Adrenal gland (tissue), 12 donors: ENCODE measurements around the gene PHLDB1. TPM values are rescaled to one million over a fixed set of nuclear protein-coding genes. Genes with fewer than 3 reads are reported as not detected.
"Not testable (repeated sequence)": the region's sequence is repeated elsewhere in the genome, so short reads cannot be mapped to it uniquely, and the experiment has no call there.

ENCODE experiments used
- DNase-seq, 7 donors: peaks; one replicate each; pipeline ENCODE4 v3.0.0-alpha.2; 2019 to 2020
- H3K27ac ChIP-seq, 5 donors: fragments of 200-600 bp; sonication (generic) in 4 of 5; 1 replicate in 3 of 5; 2 replicates in 2 of 5; pipeline versions ENCODE4 v1.5.1 to v1.8.0; 2016 to 2020; ENCODE audit warnings: mild to moderate bottlenecking in 1 of 5
- H3K27me3 ChIP-seq: fragments of 200-600 bp; 2 replicates; pipeline ENCODE4 v1.8.0; 2021
- H3K36me3 ChIP-seq, 2 donors: fragments of 200-600 bp; replicated peaks in 1 of 2; 1 replicate in 1 of 2; 2 replicates in 1 of 2; pipeline versions ENCODE4 v1.5.1 to v1.8.0; 2018 to 2022
- H3K4me1 ChIP-seq, 2 donors: fragments of 200-600 bp; replicated peaks in 1 of 2; 1 replicate in 1 of 2; 2 replicates in 1 of 2; pipeline versions ENCODE4 v1.5.1 to v1.8.0; 2018 to 2021
- H3K4me3 ChIP-seq, 4 donors: fragments of 200-600 bp; sonication (generic) in 3 of 4; one replicate each; pipeline ENCODE4 v1.5.1; 2016 to 2018
- H3K9me3 ChIP-seq, 3 donors: fragments of 200-600 bp; sonication (generic) in 1 of 3; replicated peaks in 1 of 3; 1 replicate in 2 of 3; 2 replicates in 1 of 3; pipeline versions ENCODE4 v1.5.1 to v1.8.0; 2016 to 2021
- CTCF ChIP-seq, 6 experiments: fragments of 450-650 bp in 4 of 6; fragments of 200-600 bp in 2 of 6; sonication (generic) in 1 of 6; IDR thresholded peaks; 1 replicate in 5 of 6; 2 replicates in 1 of 6; pipeline versions ENCODE4 v1.5.1 to v1.8.0; 2016 to 2021; ENCODE audit warnings: antibody characterized with exemption in 6 of 6, mild to moderate bottlenecking in 2 of 6, moderate library complexity in 1 of 6
- POLR2A ChIP-seq, 2 donors: fragments of 450-650 bp; IDR thresholded peaks; one replicate each; pipeline ENCODE4 v1.6.1; 2017; ENCODE audit warnings: antibody characterized with exemption in 2 of 2, mild to moderate bottlenecking in 2 of 2, moderate library complexity in 1 of 2
- WGBS, 4 donors: extraction: QIAGEN DNeasy Blood & Tissue Kit in 2 of 4; methylation state at CpG; one replicate each; pipeline versions ENCODE4 v1.1.5 to v1.1.7; 2013 to 2017; 5-methylcytosine and 5-hydroxymethylcytosine counted together
- intact Hi-C, 2 donors: fragments of 100-400 bp; cut with DNase I; formaldehyde crosslinking; loops; one replicate each; pipeline versions ENCODE4 v1.14.1 to v1.15.0; 2022 to 2023
- polyA plus RNA-seq, 3 donors: library from polyadenylated mRNA; stranded (reverse); fragments of 200-250 nt in 2 of 3; fragments of 350-450 nt in 1 of 3; fragmentation: Illumina TruSeq in 1 of 3; extraction: RNeasy Lipid Tissue Mini Kit (QIAGEN cat#74804) in 1 of 3; gene quantifications; one replicate each; pipeline ENCODE4 v1.2.3, GENCODE V29; 2013 to 2014
- total RNA-seq, 9 donors: library from RNA; depleted of rRNA in 4 of 9; stranded (reverse); fragments of >200 nt in 4 of 9; fragments of 120-200 nt in 1 of 9; fragmentation: NEBNext Ultra II Directional in 1 of 9; extraction: Animal tissue kit (Norgen Biotek cat#: 25700) in 1 of 9; gene quantifications; one replicate each; pipeline versions ENCODE4 v1.1.0 to v1.2.4, GENCODE V29; 2013 to 2023
- donor health status: healthy with polysubstance abuse.
- donor health status: Bipolar disorder and iron deficiency.
- donor health status: DM: yes; HTN: yes; CAD: no.
- donor health status: DM: no; HTN: no; CAD: no.
- donor health status: DM: no; HTN: no; CAD: no.
- donor health status: DM: yes; HTN: yes; CAD: no.

Gene PHLDB1
- total and polyA plus RNA-seq, 12 donors: 20.7 to 207 (median 80.2) TPM

- DNase-seq: no peak
- Histone ChIP-seq H3K27ac (no peak overlapping the region), H3K4me3 (no peak overlapping the region), H3K9me3 (no peaks in the 10 kb centered on the region), H3K27me3 (no peaks in the 10 kb centered on the region), H3K36me3 (no peaks in the 10 kb centered on the region), H3K4me1 (peaks cover 10 to 12% of the 10 kb centered on the region in 2 donors)
- intact Hi-C loops: loop anchor here (5.0 kb wide), 1 partner anchor 269 kb away; the partner anchor contains the start of gene UPK2 (in 2 of the 2)
- TF ChIP-seq POLR2A (IDR thresholded peaks at IDR 0.05): no peak
- no peak for TF ChIP-seq CTCF (IDR thresholded peaks at IDR 0.05)
- WGBS, 4 donors: 76 to 87% (median 86%) methylated on average over 4 to 5 of the region's 5 CpGs
Measured at GRCh38 chr11:118687906-118688305, 80.5 kb downstream of the PHLDB1 start.

GRCh38 chr11:118688339-118688738 is 80.9 kb downstream of the PHLDB1 start:
- WGBS, 4 donors: 76 to 81% (median 79%) methylated on average over 10 of the region's 10 CpGs
- H3K9me3 ChIP-seq, H3K27ac ChIP-seq, H3K4me3 ChIP-seq, H3K27me3 ChIP-seq, H3K36me3 ChIP-seq, DNase-seq: not testable (repeated sequence)
- intact Hi-C loops: loop anchor here (5.0 kb wide), 1 partner anchor 269 kb away; the partner anchor contains the start of gene UPK2 (in 2 of the 2)
- peaks cover 10 to 12% of the 10 kb centered on the region in 2 donors for H3K4me1 ChIP-seq

GRCh38 chr11:118688851-118689502 is 81.6 kb downstream of the PHLDB1 start:
- TF ChIP-seq CTCF (IDR thresholded peaks at IDR 0.05) (no peak), POLR2A (IDR thresholded peaks at IDR 0.05) (no peak)
- peak in 1 of 7 donors; percentile 10 for DNase-seq
- H3K27me3 ChIP-seq: no peaks in the 10 kb centered on the region
- H3K36me3 ChIP-seq: no peaks in the 10 kb centered on the region
- intact Hi-C loops: loop anchor here (5.0 kb wide), 1 partner anchor 268 kb away; the partner anchor contains the start of gene UPK2 (in 2 of the 2)
- H3K9me3 ChIP-seq: no peaks in the 10 kb centered on the region
- WGBS, 4 donors: 77 to 93% (median 81%) methylated on average over 3 to 41 of the region's 41 CpGs
- no peak overlapping the region for H3K4me3 ChIP-seq
- peak overlapping the region in 1 of 5 donors; percentile 86 for H3K27ac ChIP-seq
- peaks cover 10 to 12% of the 10 kb centered on the region in 2 donors for H3K4me1 ChIP-seq

- TF ChIP-seq CTCF (IDR thresholded peaks at IDR 0.05) (no peak), POLR2A (IDR thresholded peaks at IDR 0.05) (no peak)
- no peaks in the 10 kb centered on the region for H3K27me3 ChIP-seq
- H3K36me3 ChIP-seq: no peaks in the 10 kb centered on the region
- DNase-seq: no peak
- intact Hi-C loops: loop anchor here (5.0 kb wide), 1 partner anchor 268 kb away; the partner anchor contains the start of gene UPK2 (in 2 of the 2)
- H3K9me3 ChIP-seq: no peaks in the 10 kb centered on the region
- 0 to 15% (median 4%) methylated on average over 3 to 9 of the region's 9 CpGs; no CpG with 5 or more reads in 1 of the 4 donors for WGBS, 4 donors
- peaks cover 10 to 12% of the 10 kb centered on the region in 2 donors for H3K4me1 ChIP-seq
- peak overlapping the region in 2 of 4 donors; percentile 42 to 57 for H3K4me3 ChIP-seq
- H3K27ac ChIP-seq: peak overlapping the region in 2 of 5 donors; percentile 67 to 86
Measured at GRCh38 chr11:118689503-118689851, 82.1 kb downstream of the PHLDB1 start.
